GM19463 (cell line): ENCODE data around the gene P2RY1.
"Not testable (repeated sequence)": the region's sequence is repeated elsewhere in the genome, so short reads cannot be mapped to it uniquely, and the experiment has no call there.

Experiments
- ATAC-seq: cut with Tn5 transposase; IDR thresholded peaks from one replicate; pipeline ENCODE4 v1.9.1; 2021; ENCODE audit warnings: mild to moderate bottlenecking, moderate library complexity; ENCODE audit not compliant: unreplicated experiment

The P2RY1 gene

GRCh38 chr3:152835601-152836102 lies 721 bp downstream of the P2RY1 start:
- ATAC-seq, result peak; percentile 9

- no peak for ATAC-seq
Measured at GRCh38 chr3:152836269-152836668, 1.3 kb downstream of the P2RY1 start.

GRCh38 chr3:152839511-152839910 lies 4.6 kb downstream of the P2RY1 start:
- ATAC-seq, result no peak

- no peak for ATAC-seq
Measured at GRCh38 chr3:152841131-152841530, 6.2 kb downstream of the P2RY1 start.

- no peak for ATAC-seq
Measured at GRCh38 chr3:152842413-152842812, 7.5 kb downstream of the P2RY1 start.

GRCh38 chr3:152843955-152844354 lies 9.0 kb downstream of the P2RY1 start:
- peak; percentile 85 for ATAC-seq

- not testable (repeated sequence) for ATAC-seq
Measured at GRCh38 chr3:152846572-152847202, 11.8 kb downstream of the P2RY1 start.

GRCh38 chr3:152847599-152847998 lies 12.7 kb downstream of the P2RY1 start:
- ATAC-seq, result not testable (repeated sequence)

GRCh38 chr3:152849996-152850578 lies 15.2 kb downstream of the P2RY1 start:
- ATAC-seq, result no peak

GRCh38 chr3:152853196-152853595 lies 18.3 kb downstream of the P2RY1 start:
- no peak for ATAC-seq

GRCh38 chr3:152857082-152857481 lies 22.2 kb downstream of the P2RY1 start:
- ATAC-seq, result no peak

GRCh38 chr3:152858170-152858800 lies 23.4 kb downstream of the P2RY1 start:
- ATAC-seq, result no peak

GRCh38 chr3:152860736-152861135 lies 25.8 kb downstream of the P2RY1 start:
- ATAC-seq, result no peak

- no peak for ATAC-seq
Measured at GRCh38 chr3:152865668-152866245, 30.8 kb downstream of the P2RY1 start.

- ATAC-seq, result no peak
Measured at GRCh38 chr3:152870027-152870426, 35.1 kb downstream of the P2RY1 start.

- ATAC-seq, result not testable (repeated sequence)
Measured at GRCh38 chr3:152873314-152873713, 38.4 kb downstream of the P2RY1 start.

- ATAC-seq, result no peak
Measured at GRCh38 chr3:152874896-152875749, 40.2 kb downstream of the P2RY1 start.

- ATAC-seq, result no peak
Measured at GRCh38 chr3:152879130-152879789, 44.3 kb downstream of the P2RY1 start.

GRCh38 chr3:152879790-152880174 lies 44.9 kb downstream of the P2RY1 start:
- no peak for ATAC-seq

- no peak for ATAC-seq
Measured at GRCh38 chr3:152885076-152885475, 50.1 kb downstream of the P2RY1 start.
